ENCODE results near the gene NSMF. TPM values are rescaled to one million over a fixed set of nuclear protein-coding genes. Genes with fewer than 3 reads are reported as not detected.

NSMF gene, protein sequence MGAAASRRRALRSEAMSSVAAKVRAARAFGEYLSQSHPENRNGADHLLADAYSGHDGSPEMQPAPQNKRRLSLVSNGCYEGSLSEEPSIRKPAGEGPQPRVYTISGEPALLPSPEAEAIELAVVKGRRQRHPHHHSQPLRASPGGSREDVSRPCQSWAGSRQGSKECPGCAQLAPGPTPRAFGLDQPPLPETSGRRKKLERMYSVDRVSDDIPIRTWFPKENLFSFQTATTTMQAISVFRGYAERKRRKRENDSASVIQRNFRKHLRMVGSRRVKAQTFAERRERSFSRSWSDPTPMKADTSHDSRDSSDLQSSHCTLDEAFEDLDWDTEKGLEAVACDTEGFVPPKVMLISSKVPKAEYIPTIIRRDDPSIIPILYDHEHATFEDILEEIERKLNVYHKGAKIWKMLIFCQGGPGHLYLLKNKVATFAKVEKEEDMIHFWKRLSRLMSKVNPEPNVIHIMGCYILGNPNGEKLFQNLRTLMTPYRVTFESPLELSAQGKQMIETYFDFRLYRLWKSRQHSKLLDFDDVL
- total RNA-seq (10 to 100 TPM; 11.7 to 84.9 (median 56.6) TPM), polyA plus RNA-seq (10 to 100 TPM; 20.3 to 45.4 (median 28.9) TPM)
- long read RNA-seq, donor 1: 0 reads
- long read RNA-seq, donor 2, partial matches to known transcripts: 27 of 29 reads
- long read RNA-seq, donor 2, other reads (novel, unspliced or antisense): 0 of 29 reads
- long read RNA-seq, donor 3, partial matches to known transcripts: 0 of 2 reads
- long read RNA-seq, donor 3, other reads (novel, unspliced or antisense): 0 of 2 reads
- long read RNA-seq, donor 4: 0 reads
- long read RNA-seq, donor 5, partial matches to known transcripts: 5 of 8 reads
- long read RNA-seq, donor 5, other reads (novel, unspliced or antisense): 0 of 8 reads
- long read RNA-seq, donor 6, transcript NSMF-201 (15 exons, 2,981 nt): major isoform, 8 of 44 reads
- long read RNA-seq, donor 6, partial matches to known transcripts: 34 of 44 reads
- long read RNA-seq, donor 6, other reads (novel, unspliced or antisense): 0 of 44 reads
- long read RNA-seq, donor 7, partial matches to known transcripts: 0 of 4 reads
- long read RNA-seq, donor 7, other reads (novel, unspliced or antisense): 0 of 4 reads
- long read RNA-seq, donor 8, partial matches to known transcripts: 10 of 13 reads
- long read RNA-seq, donor 8, other reads (novel, unspliced or antisense): 0 of 13 reads
- long read RNA-seq, donor 9, partial matches to known transcripts: 0 of 1 reads
- long read RNA-seq, donor 9, other reads (novel, unspliced or antisense): 0 of 1 reads
- long read RNA-seq, donor 10: 0 reads

DNA sequence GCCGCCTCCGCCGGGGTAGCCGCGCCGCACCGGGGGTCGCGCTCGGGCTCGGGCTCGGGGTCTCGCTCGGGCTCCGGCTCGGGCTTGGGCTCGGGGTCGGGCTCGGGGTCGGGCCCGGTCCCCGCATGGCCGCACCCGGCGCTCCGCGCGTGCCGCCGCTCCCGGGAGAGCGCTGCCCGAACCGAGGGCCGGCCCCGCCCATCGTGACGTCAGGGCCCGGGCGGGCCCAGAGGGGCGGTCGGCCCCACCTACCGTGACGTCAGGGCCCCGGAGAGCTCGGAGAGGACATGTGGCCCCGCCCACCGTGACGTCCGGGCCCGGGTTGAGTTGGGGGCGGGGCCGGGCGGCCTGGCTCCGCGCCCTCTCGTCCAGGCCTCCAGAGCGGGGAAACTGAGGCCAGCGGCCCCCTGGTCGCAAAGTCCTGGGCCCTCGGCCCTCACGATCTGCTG is at the start of gene NSMF:
TSS of gene NSMF (minus strand) at position 183 of the 449 bp plus-strand sequence. CDS start 232 bp downstream, outside the sequence.
- intact Hi-C loops (cut with DNase I; ENCODE audit: low total_unique reads): no loop called here

DNA sequence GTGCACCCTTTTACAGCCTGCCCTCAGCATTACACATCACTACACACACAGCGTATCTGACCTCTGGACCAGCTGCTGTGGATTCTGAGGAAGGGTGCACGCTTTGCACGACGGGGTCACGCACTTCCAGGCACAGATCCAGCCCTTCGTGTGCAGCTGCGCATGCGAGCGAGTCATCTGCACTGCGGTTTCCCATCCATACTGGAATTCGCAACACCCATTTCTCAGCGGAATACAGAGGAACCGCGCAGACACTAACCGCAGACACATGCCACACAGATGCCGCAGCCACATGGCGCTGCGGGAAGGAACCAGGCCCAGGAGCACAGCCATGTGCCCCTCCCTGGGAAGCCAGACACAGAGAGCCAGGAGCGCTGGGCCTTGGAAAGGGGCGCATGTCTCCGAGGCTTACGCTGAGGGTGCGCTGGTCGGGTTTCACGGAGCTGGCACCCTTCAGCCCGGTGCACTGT is 47.6 kb upstream of the NSMF start:
- intact Hi-C loops (cut with DNase I; ENCODE audit: low total_unique reads): no loop called here
- Histone ChIP-seq H3K4me3 (no peak overlapping the region), H3K27ac (no peak overlapping the region), H3K36me3 (peaks cover 0 to 19% (median 9%) of the 10 kb centered on the region in 4 donors), H3K27me3 (no peaks in the 10 kb centered on the region), H3K9me3 (no peaks in the 10 kb centered on the region), H3K4me1 (peaks cover 0 to 8% (median 0%) of the 10 kb centered on the region in 4 donors)
- DNase-seq: no peak
- no peak for TF ChIP-seq POLR2A (IDR thresholded peaks at IDR 0.05)
- TF ChIP-seq EP300 (IDR thresholded peaks at IDR 0.05): no peak
- TF ChIP-seq, protein P1, sequence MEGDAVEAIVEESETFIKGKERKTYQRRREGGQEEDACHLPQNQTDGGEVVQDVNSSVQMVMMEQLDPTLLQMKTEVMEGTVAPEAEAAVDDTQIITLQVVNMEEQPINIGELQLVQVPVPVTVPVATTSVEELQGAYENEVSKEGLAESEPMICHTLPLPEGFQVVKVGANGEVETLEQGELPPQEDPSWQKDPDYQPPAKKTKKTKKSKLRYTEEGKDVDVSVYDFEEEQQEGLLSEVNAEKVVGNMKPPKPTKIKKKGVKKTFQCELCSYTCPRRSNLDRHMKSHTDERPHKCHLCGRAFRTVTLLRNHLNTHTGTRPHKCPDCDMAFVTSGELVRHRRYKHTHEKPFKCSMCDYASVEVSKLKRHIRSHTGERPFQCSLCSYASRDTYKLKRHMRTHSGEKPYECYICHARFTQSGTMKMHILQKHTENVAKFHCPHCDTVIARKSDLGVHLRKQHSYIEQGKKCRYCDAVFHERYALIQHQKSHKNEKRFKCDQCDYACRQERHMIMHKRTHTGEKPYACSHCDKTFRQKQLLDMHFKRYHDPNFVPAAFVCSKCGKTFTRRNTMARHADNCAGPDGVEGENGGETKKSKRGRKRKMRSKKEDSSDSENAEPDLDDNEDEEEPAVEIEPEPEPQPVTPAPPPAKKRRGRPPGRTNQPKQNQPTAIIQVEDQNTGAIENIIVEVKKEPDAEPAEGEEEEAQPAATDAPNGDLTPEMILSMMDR (IDR thresholded peaks at IDR 0.05): no peak
- TF ChIP-seq POLR2AphosphoS5 (IDR thresholded peaks at IDR 0.05): no peak
- WGBS, 5 donors: 84 to 95% (median 91%) methylated on average over 25 to 26 of the region's 26 CpGs

More for the DNA sequence above, at the start of gene NSMF:
- no peaks in the 10 kb centered on the region for H3K9me3 ChIP-seq
- H3K27me3 ChIP-seq: peaks cover 0 to 4% (median 0%) of the 10 kb centered on the region in 3 donors
- DNase-seq: peak; percentile 98
- peaks cover 5 to 59% (median 31%) of the 10 kb centered on the region in 4 donors for H3K36me3 ChIP-seq
- TF ChIP-seq, protein P1 (IDR thresholded peaks at IDR 0.05): no peak
- TF ChIP-seq POLR2AphosphoS5 (IDR thresholded peaks at IDR 0.05): peak; percentile 72 to 87 (median 81)
- H3K4me3 ChIP-seq: peak within 1 kb of the TSS; percentile 62 to 70 (median 68)
- H3K27ac ChIP-seq: peak within 1 kb of the TSS; percentile 53 to 88 (median 79)
- WGBS, 5 donors: 0 to 1% (median 0%) methylated on average over 2 to 62 of the region's 62 CpGs
- peaks cover 33 to 74% (median 55%) of the 10 kb centered on the region in 4 donors for H3K4me1 ChIP-seq

DNA sequence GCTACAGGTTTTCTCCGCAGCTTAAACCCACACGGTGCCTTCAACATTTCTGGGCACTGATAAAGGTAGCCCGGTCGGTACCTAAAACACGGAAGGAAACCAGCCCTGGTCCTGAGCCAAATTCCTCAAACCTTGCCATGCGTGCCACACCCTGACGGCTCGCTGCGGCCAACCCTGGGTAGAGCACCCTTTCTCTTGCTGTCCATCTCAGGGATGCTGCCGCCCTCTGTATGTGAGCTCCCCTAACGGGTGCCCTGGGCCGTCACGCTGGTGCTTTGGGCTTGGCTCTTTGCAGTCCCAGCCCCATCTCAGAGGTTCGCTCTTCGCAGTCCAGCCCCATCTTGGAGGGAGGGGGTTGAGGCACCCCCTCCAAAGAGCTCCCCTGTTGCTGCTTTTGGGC is 47.1 kb upstream of the NSMF start:
- H3K4me3 ChIP-seq: no peak overlapping the region
- peaks cover 0 to 21% (median 12%) of the 10 kb centered on the region in 4 donors for H3K36me3 ChIP-seq
- TF ChIP-seq, protein P1 (IDR thresholded peaks at IDR 0.05): no peak
- no peak for TF ChIP-seq POLR2AphosphoS5 (IDR thresholded peaks at IDR 0.05)
- TF ChIP-seq EP300 (IDR thresholded peaks at IDR 0.05): no peak
- no peak for TF ChIP-seq POLR2A (IDR thresholded peaks at IDR 0.05)
- DNase-seq: peak in 1 of 2 donors; percentile 71
- 61 to 76% (median 66%) methylated on average over 7 to 15 of the region's 15 CpGs for WGBS, 5 donors
- H3K4me1 ChIP-seq: peaks cover 0 to 8% (median 0%) of the 10 kb centered on the region in 4 donors
- no peak overlapping the region for H3K27ac ChIP-seq
- intact Hi-C loops (cut with DNase I; ENCODE audit: low total_unique reads): no loop called here
- no peaks in the 10 kb centered on the region for H3K27me3 ChIP-seq
- no peaks in the 10 kb centered on the region for H3K9me3 ChIP-seq

Data from stomach (tissue), 19 donors.